Measurements from ENCODE around the gene EPHB2.

The EPHB2 gene

GRCh38 chr1:22908880-22909426, 198.3 kb downstream of the EPHB2 start:
- DNase-seq (ENCODE audit: insufficient read length, low spot score) (no peak), FAIRE-seq (no peak)
- TF ChIP-seq CTCF (IDR thresholded peaks at IDR 0.05; ENCODE audit: insufficient read depth, missing control alignments), result no peak

DNA sequence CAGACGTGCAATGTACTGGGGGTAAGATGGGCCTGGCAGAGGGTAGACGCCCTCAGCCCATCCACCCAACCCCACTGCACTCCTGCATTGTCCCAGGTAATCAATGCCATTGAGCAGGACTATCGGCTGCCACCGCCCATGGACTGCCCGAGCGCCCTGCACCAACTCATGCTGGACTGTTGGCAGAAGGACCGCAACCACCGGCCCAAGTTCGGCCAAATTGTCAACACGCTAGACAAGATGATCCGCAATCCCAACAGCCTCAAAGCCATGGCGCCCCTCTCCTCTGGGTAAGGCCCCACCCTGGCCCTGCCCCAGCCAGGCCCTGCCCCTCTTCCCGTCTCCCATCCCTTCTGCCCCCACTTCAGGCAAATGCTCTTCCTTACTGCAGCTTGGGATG, 199.6 kb downstream of the EPHB2 start:
- DNase-seq (ENCODE audit: insufficient read length, low spot score) (no peak), FAIRE-seq (no peak)
- no peak for TF ChIP-seq CTCF (IDR thresholded peaks at IDR 0.05; ENCODE audit: insufficient read depth, missing control alignments)

DNA sequence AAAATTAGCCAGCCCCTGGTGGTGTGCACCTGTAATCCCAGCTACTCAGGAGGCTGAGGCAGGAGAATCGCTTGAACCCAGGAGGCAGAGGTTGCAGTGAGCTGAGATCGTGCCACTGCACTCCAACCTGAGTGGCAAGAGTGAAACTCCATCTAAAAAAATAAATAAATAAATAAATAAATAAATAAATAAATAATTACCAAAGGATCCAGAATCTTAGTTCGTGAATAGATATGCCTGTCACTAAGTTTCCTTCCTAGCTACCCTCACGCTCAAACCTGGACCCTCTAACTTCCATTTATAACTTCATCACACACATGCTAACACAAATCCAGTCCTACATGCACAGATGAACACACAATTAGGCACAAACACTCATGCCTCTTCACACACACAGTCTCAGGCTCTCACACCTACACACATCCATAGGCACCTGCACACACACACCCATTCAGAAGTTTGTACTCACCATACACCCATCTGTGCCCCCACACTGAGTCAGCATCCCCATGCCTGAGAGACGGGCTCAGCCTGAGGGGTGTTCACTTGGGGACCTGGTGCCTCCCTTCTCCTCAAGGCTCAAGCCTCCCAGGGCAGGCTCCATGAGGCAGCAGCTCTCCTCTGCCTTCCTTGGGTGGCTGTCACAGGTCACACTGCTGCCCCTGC, 200.5 kb downstream of the EPHB2 start:
- DNase-seq (ENCODE audit: insufficient read length, low spot score), result no peak
- FAIRE-seq, result no peak
- TF ChIP-seq CTCF (IDR thresholded peaks at IDR 0.05; ENCODE audit: insufficient read depth, missing control alignments), result no peak

DNA sequence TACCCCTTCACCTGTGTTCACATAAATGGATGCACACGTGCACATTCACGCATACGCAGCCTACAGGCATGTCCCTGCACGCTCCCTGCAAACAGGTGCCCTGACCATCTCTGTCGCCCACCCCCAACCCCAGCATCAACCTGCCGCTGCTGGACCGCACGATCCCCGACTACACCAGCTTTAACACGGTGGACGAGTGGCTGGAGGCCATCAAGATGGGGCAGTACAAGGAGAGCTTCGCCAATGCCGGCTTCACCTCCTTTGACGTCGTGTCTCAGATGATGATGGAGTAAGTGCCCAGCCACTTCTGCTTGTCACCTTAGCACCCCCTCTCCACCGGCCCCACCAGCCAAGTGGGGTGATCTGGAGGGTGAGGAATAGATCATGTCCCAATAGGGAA, 201.7 kb downstream of the EPHB2 start:
- FAIRE-seq (no peak), DNase-seq (ENCODE audit: insufficient read length, low spot score) (no peak)
- no peak for TF ChIP-seq CTCF (IDR thresholded peaks at IDR 0.05; ENCODE audit: insufficient read depth, missing control alignments)

DNA sequence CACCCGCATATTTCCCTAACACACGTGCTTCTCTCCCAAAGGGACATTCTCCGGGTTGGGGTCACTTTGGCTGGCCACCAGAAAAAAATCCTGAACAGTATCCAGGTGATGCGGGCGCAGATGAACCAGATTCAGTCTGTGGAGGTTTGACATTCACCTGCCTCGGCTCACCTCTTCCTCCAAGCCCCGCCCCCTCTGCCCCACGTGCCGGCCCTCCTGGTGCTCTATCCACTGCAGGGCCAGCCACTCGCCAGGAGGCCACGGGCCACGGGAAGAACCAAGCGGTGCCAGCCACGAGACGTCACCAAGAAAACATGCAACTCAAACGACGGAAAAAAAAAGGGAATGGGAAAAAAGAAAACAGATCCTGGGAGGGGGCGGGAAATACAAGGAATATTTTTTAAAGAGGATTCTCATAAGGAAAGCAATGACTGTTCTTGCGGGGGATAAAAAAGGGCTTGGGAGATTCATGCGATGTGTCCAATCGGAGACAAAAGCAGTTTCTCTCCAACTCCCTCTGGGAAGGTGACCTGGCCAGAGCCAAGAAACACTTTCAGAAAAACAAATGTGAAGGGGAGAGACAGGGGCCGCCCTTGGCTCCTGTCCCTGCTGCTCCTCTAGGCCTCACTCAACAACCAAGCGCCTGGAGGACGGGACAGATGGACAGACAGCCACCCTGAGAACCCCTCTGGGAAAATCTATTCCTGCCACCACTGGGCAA, 202.9 kb downstream of the EPHB2 start:
- FAIRE-seq, result no peak

DNA sequence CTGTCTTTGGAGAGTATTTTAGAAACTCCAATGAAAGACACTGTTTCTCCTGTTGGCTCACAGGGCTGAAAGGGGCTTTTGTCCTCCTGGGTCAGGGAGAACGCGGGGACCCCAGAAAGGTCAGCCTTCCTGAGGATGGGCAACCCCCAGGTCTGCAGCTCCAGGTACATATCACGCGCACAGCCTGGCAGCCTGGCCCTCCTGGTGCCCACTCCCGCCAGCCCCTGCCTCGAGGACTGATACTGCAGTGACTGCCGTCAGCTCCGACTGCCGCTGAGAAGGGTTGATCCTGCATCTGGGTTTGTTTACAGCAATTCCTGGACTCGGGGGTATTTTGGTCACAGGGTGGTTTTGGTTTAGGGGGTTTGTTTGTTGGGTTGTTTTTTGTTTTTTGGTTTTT, 203.5 kb downstream of the EPHB2 start:
- no peak for DNase-seq (ENCODE audit: insufficient read length, low spot score)
- no peak for TF ChIP-seq CTCF (IDR thresholded peaks at IDR 0.05; ENCODE audit: insufficient read depth, missing control alignments)
- FAIRE-seq, result no peak

More for the DNA sequence above, 202.9 kb downstream of the EPHB2 start:
- DNase-seq (ENCODE audit: insufficient read length, low spot score), result no peak
- TF ChIP-seq CTCF (IDR thresholded peaks at IDR 0.05; ENCODE audit: insufficient read depth, missing control alignments), result no peak
